Pancreas (tissue), 10 donors: ENCODE measurements around the gene PDE6G. TPM values are rescaled to one million over a fixed set of nuclear protein-coding genes. Genes with fewer than 3 reads are reported as not detected.
"Not testable (repeated sequence)": the region's sequence is repeated elsewhere in the genome, so short reads cannot be mapped to it uniquely, and the experiment has no call there.

Source experiments
- ATAC-seq, 4 donors: fragments of 200-7000 bp; cut with Tn5 transposase; one replicate each; pipeline versions ENCODE4 v1.8.0 to v1.9.1; 2020; ENCODE audit warnings: mild to moderate bottlenecking in 4 of 4, moderate library complexity in 4 of 4
- DNase-seq, 6 donors: peaks; one replicate each; pipeline ENCODE4 v3.0.0-alpha.2; 2020
- FAIRE-seq: peaks from 2 replicates; lab custom pipeline; 2012; peaks lifted over from hg19 to GRCh38; lab: Jason Lieb, UNC
- H3K27ac ChIP-seq, 4 donors: fragments of 200-600 bp; sonication (generic); 1 replicate in 3 of 4; 2 replicates in 1 of 4; pipeline versions ENCODE4 v1.5.0 to v1.8.0; 2020
- H3K27me3 ChIP-seq, 4 donors: fragments of 200-600 bp; one replicate each; pipeline ENCODE4 v1.8.0; 2021
- H3K36me3 ChIP-seq, 3 donors: fragments of 200-600 bp; sonication (generic) in 1 of 3; one replicate each; pipeline versions ENCODE4 v1.5.0 to v1.8.0; 2020 to 2021
- H3K4me1 ChIP-seq, 3 donors: fragments of 200-600 bp; one replicate each; pipeline ENCODE4 v1.8.0; 2021
- H3K4me3 ChIP-seq, 4 donors: fragments of 200-600 bp; sonication (generic) in 2 of 4; one replicate each; pipeline versions ENCODE4 v1.5.0 to v1.8.0; 2020 to 2021
- H3K9me3 ChIP-seq, 4 donors: fragments of 200-600 bp; one replicate each; pipeline ENCODE4 v1.8.0; 2021
- CTCF ChIP-seq, 4 donors: fragments of 200-600 bp; sonication (generic) in 3 of 4; IDR thresholded peaks; one replicate each; pipeline versions ENCODE4 v1.5.0 to v1.8.0; 2021; ENCODE audit warnings: antibody characterized with exemption in 4 of 4
- WGBS, 2 donors: extraction: QIAGEN DNeasy Blood & Tissue Kit; methylation state at CpG; one replicate each; pipeline ENCODE4 v1.1.7; 2013; 5-methylcytosine and 5-hydroxymethylcytosine counted together
- intact Hi-C, 3 donors: fragments of 100-400 bp; cut with DNase I; formaldehyde crosslinking; loops; one replicate each; pipeline versions ENCODE4 v1.11.1 to v1.14.2; 2022
- polyA plus RNA-seq, 2 donors: library from polyadenylated mRNA; stranded (reverse); fragments of 200-250 nt; gene quantifications; one replicate each; pipeline ENCODE4 v1.2.3, GENCODE V29; 2013
- total RNA-seq, 6 donors: library from RNA; stranded (reverse); fragmentation: NEBNext Ultra II Directional in 4 of 6; extraction: Animal tissue kit (Norgen Biotek cat#: 25700) in 4 of 6; gene quantifications; one replicate each; pipeline versions ENCODE4 v1.2.1 to v1.2.4, GENCODE V29; 2021 to 2023
- donor health status: healthy with polysubstance abuse.
- donor health status: DM: no; HTN: no; CAD: no; lungs with moderate emphysema.
- donor health status: DM: no; HTN: no; CAD: no.
- donor health status: control.
- donor health status: control.
- donor health status: Bipolar disorder and iron deficiency.
- donor health status: DM: yes; HTN: yes; CAD: no.
- donor health status: DM: no; HTN: no; CAD: no.
- donor health status: DM: no; HTN: no; CAD: no.
- donor health status: DM: yes; HTN: yes; CAD: no.

PDE6G gene
- total and polyA plus RNA-seq, 8 donors, result 0.31 to 0.49 (median 0.42) TPM; not detected in 4

- H3K4me1 ChIP-seq, H3K9me3 ChIP-seq, intact Hi-C loops, FAIRE-seq, H3K4me3 ChIP-seq, H3K27me3 ChIP-seq, H3K27ac ChIP-seq: not testable (repeated sequence)
- peak in 1 of 4 donors; percentile 45 for ATAC-seq
- peaks cover 0 to 16% (median 12%) of the 10 kb centered on the region in 3 donors for H3K36me3 ChIP-seq
- 32 to 42% methylated on average over 18 of the region's 18 CpGs for WGBS, 2 donors
- peak; percentile 40 to 49 (median 46) for TF ChIP-seq CTCF (IDR thresholded peaks at IDR 0.05)
- DNase-seq, result peak in 1 of 6 donors; percentile 53
Observed at GRCh38 chr17:81675515-81676221, 19.3 kb upstream of the PDE6G start.

- H3K36me3 ChIP-seq, result peaks cover 0 to 16% (median 12%) of the 10 kb centered on the region in 3 donors
- 81% methylated on average over 18 of the region's 18 CpGs for WGBS, 2 donors
- H3K27me3 ChIP-seq, result no peaks in the 10 kb centered on the region
- ATAC-seq (no peak), DNase-seq (no peak), FAIRE-seq (no peak)
- no peak for TF ChIP-seq CTCF (IDR thresholded peaks at IDR 0.05)
- no peaks in the 10 kb centered on the region for H3K9me3 ChIP-seq
- H3K4me1 ChIP-seq, result no peaks in the 10 kb centered on the region
- no peak overlapping the region for H3K4me3 ChIP-seq
- H3K27ac ChIP-seq, result no peak overlapping the region
- intact Hi-C loops, result no loop called here
Observed at GRCh38 chr17:81673561-81674258, 17.4 kb upstream of the PDE6G start.

GRCh38 chr17:81672954-81673353 is 16.6 kb upstream of the PDE6G start:
- H3K4me1 ChIP-seq, result no peaks in the 10 kb centered on the region
- FAIRE-seq, result no peak
- peaks cover 0 to 16% (median 12%) of the 10 kb centered on the region in 3 donors for H3K36me3 ChIP-seq
- H3K27ac ChIP-seq, result no peak overlapping the region
- H3K9me3 ChIP-seq, result no peaks in the 10 kb centered on the region
- no peak for ATAC-seq
- intact Hi-C loops, result no loop called here
- WGBS, 2 donors, result 90 to 95% methylated on average over 16 of the region's 16 CpGs
- no peak for TF ChIP-seq CTCF (IDR thresholded peaks at IDR 0.05)
- H3K27me3 ChIP-seq, result no peaks in the 10 kb centered on the region
- H3K4me3 ChIP-seq, result no peak overlapping the region
- DNase-seq, result no peak

GRCh38 chr17:81672504-81672903 is 16.2 kb upstream of the PDE6G start:
- TF ChIP-seq CTCF (IDR thresholded peaks at IDR 0.05), result no peak
- no peak overlapping the region for H3K27ac ChIP-seq
- no peak for FAIRE-seq
- WGBS, 2 donors, result 82 to 84% methylated on average over 18 of the region's 18 CpGs
- H3K9me3 ChIP-seq, result no peaks in the 10 kb centered on the region
- no peaks in the 10 kb centered on the region for H3K27me3 ChIP-seq
- peaks cover 0 to 4% (median 0%) of the 10 kb centered on the region in 3 donors for H3K4me1 ChIP-seq
- ATAC-seq, result no peak
- H3K4me3 ChIP-seq, result no peak overlapping the region
- intact Hi-C loops, result no loop called here
- H3K36me3 ChIP-seq, result peaks cover 0 to 16% (median 12%) of the 10 kb centered on the region in 3 donors
- DNase-seq, result peak in 1 of 6 donors; percentile 66
